ENCODE results near the gene ORC3. TPM values are rescaled to one million over a fixed set of nuclear protein-coding genes. Genes with fewer than 3 reads are reported as not detected.

The ORC3 gene
- total RNA-seq, 2 donors from 2014 or later, result 35.2 to 38.3 TPM

DNA sequence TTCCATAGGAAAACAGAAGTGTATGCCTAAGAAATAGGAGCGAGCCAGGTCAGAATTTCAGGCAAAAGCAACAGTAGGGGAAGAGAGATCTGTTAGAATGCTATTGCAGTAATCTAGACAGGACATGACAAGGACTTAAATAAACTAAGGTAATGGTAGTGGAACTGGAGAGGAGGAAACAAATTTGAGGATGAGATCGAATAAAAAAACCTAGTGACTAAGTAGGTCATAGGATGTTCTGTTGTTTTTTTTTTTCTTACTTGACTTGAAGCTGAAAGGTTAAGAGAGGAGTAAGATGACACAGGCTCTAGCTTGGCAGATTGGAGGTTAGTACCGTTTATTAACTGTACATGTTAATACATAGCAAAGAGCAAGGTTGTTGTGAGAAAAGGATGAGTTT is 28.6 kb downstream of the ORC3 start:
- DNase-seq (no peak), ATAC-seq (replicated peaks in 1 of 2) (no peak)
- Mint-ChIP-seq H3K4me3 (no peak overlapping the region), H3K9me3 (no peaks in the 10 kb centered on the region), H3K27me3 (ENCODE audit: low read depth) (no peaks in the 10 kb centered on the region), H3K36me3 (ENCODE audit: insufficient read depth in 2 of 2) (peaks cover 0 to 18% of the 10 kb centered on the region in 2 donors), H3K4me1 (ENCODE audit: low read depth) (peaks cover 5% of the 10 kb centered on the region), H3K27ac (no peak overlapping the region)

DNA sequence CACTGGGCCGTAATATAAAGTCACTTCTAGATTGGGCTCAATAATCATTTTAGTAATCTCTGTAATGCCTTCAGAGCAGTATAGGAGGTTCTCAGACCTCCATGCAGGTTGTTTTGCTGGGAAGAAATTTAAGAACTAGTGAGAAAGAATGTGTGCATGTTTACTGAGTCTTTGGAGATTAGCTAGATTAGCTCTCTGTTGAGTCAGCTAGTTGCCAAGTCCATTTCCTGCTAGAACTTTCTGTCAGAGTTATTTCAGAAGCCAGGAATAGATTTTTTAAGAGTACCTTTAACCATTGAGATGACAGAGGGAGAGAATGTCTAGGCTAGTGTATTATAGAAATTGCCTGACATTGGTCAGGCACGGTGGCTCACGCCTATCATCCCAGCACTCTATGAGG is 33.3 kb downstream of the ORC3 start:
- ATAC-seq (replicated peaks in 1 of 2) (no peak), DNase-seq (no peak)
- Mint-ChIP-seq H3K4me1 (ENCODE audit: low read depth) (peaks cover 5% of the 10 kb centered on the region), H3K9me3 (no peaks in the 10 kb centered on the region), H3K36me3 (ENCODE audit: insufficient read depth in 2 of 2) (peaks cover 0 to 12% of the 10 kb centered on the region in 2 donors), H3K27me3 (ENCODE audit: low read depth) (no peaks in the 10 kb centered on the region), H3K27ac (no peak overlapping the region), H3K4me3 (no peak overlapping the region)

DNA sequence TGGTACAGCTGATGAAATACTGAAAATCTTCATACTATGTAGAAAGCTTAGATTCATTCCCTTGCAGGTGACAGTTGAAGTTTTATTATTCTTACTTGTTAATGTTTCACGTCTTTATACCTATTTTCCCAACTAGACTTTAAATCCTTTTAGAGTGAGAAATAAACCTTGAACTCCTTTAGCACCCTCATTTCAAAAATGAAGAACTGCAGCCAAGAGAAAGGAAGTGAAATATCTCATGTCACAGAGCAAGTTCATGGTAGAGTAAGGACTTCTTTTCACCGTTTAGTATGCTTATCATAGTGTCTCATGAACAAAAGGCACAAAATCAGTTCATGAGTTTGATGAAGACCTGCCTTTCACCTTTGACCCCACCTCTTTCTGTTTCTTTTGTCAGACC is 38.5 kb downstream of the ORC3 start:
- DNase-seq (no peak), ATAC-seq (replicated peaks in 1 of 2) (no peak)
- Mint-ChIP-seq H3K4me3 (no peak overlapping the region), H3K36me3 (ENCODE audit: insufficient read depth in 2 of 2) (peaks cover 0 to 15% of the 10 kb centered on the region in 2 donors), H3K4me1 (ENCODE audit: low read depth) (peaks cover under 1% of the 10 kb centered on the region), H3K27me3 (ENCODE audit: low read depth) (no peaks in the 10 kb centered on the region), H3K27ac (no peak overlapping the region), H3K9me3 (no peaks in the 10 kb centered on the region)

DNA sequence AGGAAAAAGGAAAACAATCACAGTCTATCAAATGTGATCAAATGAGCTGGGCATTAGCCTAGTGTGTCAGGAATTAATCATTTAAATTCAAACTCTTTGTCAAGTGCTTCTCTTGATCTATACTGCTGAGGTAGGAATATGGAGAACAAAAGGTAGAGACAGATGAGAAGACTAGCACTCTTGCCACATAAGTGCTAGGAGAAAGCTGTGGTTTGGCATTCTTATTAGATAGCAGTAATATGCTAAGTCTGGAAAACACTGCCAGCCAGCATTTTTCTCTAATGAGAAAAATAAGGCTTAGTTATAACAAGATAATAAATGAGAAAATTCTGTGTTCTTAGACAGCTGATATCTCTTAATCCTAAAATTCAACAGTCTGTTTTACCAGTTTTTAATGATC is 38.9 kb downstream of the ORC3 start:
- DNase-seq (no peak), ATAC-seq (replicated peaks in 1 of 2) (no peak)
- peaks cover 0 to 15% of the 10 kb centered on the region in 2 donors for H3K36me3 Mint-ChIP-seq (ENCODE audit: insufficient read depth in 2 of 2)
- H3K4me1 Mint-ChIP-seq (ENCODE audit: low read depth), result no peaks in the 10 kb centered on the region
- H3K27ac Mint-ChIP-seq, result no peak overlapping the region
- no peaks in the 10 kb centered on the region for H3K27me3 Mint-ChIP-seq (ENCODE audit: low read depth)
- H3K4me3 Mint-ChIP-seq, result no peak overlapping the region
- no peaks in the 10 kb centered on the region for H3K9me3 Mint-ChIP-seq

DNA sequence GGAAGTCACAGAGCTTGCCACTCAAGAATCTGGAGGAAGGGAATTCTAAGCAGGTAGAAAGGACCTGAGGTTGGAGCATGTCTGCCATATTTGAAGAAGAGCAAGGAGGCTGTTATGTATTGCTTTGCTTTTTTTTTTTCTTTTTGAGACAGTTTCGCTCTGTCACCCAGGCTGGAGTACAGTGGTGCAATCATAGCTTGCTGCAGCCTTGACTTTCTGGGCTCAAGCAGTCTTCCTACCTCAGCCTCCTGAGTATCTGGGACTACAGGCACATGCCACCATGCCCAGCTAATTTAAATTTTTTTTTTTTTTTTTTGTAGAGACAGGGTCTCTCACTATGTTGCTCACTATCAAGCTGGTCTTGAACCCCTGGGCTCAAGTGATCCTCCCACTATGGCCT is 40.8 kb downstream of the ORC3 start:
- H3K9me3 Mint-ChIP-seq, result no peaks in the 10 kb centered on the region
- H3K27me3 Mint-ChIP-seq (ENCODE audit: low read depth), result no peaks in the 10 kb centered on the region
- ATAC-seq (replicated peaks in 1 of 2), result no peak
- no peak for DNase-seq
- peaks cover 3 to 9% of the 10 kb centered on the region in 2 donors for H3K36me3 Mint-ChIP-seq (ENCODE audit: insufficient read depth in 2 of 2)
- H3K27ac Mint-ChIP-seq, result no peak overlapping the region
- H3K4me1 Mint-ChIP-seq (ENCODE audit: low read depth), result no peaks in the 10 kb centered on the region
- H3K4me3 Mint-ChIP-seq, result no peak overlapping the region

DNA sequence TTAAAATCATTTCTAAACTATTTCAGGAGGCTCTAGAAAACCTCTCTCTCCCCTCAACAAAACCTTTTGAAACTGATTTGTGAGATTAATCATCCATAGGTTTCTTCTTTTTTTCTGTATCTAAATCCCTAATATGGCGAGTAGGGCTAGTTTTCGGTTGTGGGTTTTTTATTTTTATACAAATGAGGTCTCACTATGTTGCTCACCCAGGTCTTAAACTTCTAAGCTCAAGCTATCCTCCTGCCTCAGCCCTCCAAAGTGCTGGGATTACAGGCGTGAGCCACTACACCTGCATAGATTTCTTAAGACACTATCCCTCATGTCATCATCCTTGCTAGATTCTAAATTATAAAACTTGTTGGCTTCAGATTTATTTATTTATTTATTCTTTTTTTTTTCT is 43.9 kb downstream of the ORC3 start:
- ATAC-seq (replicated peaks in 1 of 2) (no peak), DNase-seq (no peak)
- Mint-ChIP-seq H3K27ac (no peak overlapping the region), H3K9me3 (no peaks in the 10 kb centered on the region), H3K36me3 (ENCODE audit: insufficient read depth in 2 of 2) (peaks cover 6 to 15% of the 10 kb centered on the region in 2 donors), H3K27me3 (ENCODE audit: low read depth) (no peaks in the 10 kb centered on the region), H3K4me1 (ENCODE audit: low read depth) (no peaks in the 10 kb centered on the region), H3K4me3 (no peak overlapping the region)

DNA sequence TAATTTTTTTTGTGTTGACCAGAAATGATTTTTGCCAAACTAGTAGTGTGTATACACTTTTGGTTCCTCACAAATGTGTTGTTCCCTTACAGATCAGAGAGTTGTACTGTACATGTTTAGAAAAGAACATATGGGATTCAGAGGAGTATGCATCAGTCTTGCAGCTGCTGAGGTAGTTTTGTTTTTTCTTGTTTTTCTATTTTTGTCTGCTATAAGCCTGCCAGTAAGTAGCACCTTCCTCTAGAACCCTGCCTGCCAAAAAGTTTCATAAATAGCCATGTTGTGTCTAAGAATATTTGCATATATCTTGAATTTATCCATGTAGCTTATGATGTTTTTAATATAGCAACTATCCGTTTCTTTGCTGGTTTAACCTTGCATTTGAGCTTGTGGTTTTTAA is 46.4 kb downstream of the ORC3 start:
- Mint-ChIP-seq H3K27me3 (ENCODE audit: low read depth) (no peaks in the 10 kb centered on the region), H3K9me3 (no peaks in the 10 kb centered on the region), H3K4me3 (no peak overlapping the region), H3K36me3 (ENCODE audit: insufficient read depth in 2 of 2) (peaks cover 6 to 12% of the 10 kb centered on the region in 2 donors), H3K27ac (no peak overlapping the region), H3K4me1 (ENCODE audit: low read depth) (no peaks in the 10 kb centered on the region)
- ATAC-seq (replicated peaks in 1 of 2) (no peak), DNase-seq (no peak)

DNA sequence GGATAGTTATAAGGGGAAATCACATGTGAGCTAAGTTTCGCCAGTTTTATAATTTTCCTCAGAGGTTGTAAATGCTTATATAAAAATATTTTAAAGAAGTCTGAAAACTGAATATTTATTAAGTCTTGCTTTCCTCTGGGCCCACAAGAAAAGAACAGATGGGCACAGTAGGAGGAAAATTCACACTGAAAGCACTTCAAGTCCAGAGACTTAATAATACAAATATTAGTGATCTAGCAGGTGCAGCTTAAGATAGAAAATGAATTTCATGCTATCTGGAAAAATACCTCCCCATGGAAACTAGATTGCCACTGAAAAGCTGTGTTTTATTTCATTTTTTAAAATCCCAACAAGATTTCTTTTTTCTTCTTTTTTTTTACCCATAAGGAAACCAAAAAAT is 47.2 kb downstream of the ORC3 start:
- no peak overlapping the region for H3K4me3 Mint-ChIP-seq
- H3K36me3 Mint-ChIP-seq (ENCODE audit: insufficient read depth in 2 of 2), result peaks cover 6 to 12% of the 10 kb centered on the region in 2 donors
- H3K4me1 Mint-ChIP-seq (ENCODE audit: low read depth), result no peaks in the 10 kb centered on the region
- no peaks in the 10 kb centered on the region for H3K27me3 Mint-ChIP-seq (ENCODE audit: low read depth)
- H3K27ac Mint-ChIP-seq, result no peak overlapping the region
- DNase-seq, result no peak
- no peaks in the 10 kb centered on the region for H3K9me3 Mint-ChIP-seq
- ATAC-seq (replicated peaks in 1 of 2), result no peak

DNA sequence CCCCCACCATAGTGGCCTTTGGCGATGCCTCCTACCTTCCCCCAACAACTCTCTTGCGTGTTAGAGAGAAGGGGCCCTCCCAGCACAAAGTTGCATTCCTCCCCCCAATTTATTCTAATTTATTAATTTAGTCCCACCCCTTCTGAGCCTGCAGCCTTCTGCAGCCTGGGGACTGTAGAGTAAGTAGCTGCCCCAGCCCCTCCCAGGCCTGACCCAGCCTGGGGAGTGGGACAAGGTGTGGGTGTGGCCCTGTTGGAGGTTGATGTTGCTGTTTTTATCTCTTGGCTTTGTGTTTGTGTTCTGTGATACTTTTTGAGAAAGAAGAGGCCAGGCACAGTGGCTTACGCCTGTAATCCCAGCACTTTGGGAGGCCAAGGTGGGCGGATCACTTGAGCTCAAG is 49.4 kb downstream of the ORC3 start:
- Mint-ChIP-seq H3K36me3 (ENCODE audit: insufficient read depth in 2 of 2) (peaks cover 6 to 12% of the 10 kb centered on the region in 2 donors), H3K4me3 (no peak overlapping the region), H3K27ac (no peak overlapping the region), H3K4me1 (ENCODE audit: low read depth) (peaks cover 1% of the 10 kb centered on the region), H3K27me3 (ENCODE audit: low read depth) (no peaks in the 10 kb centered on the region), H3K9me3 (no peaks in the 10 kb centered on the region)
- DNase-seq (no peak), ATAC-seq (replicated peaks in 1 of 2) (no peak)

DNA sequence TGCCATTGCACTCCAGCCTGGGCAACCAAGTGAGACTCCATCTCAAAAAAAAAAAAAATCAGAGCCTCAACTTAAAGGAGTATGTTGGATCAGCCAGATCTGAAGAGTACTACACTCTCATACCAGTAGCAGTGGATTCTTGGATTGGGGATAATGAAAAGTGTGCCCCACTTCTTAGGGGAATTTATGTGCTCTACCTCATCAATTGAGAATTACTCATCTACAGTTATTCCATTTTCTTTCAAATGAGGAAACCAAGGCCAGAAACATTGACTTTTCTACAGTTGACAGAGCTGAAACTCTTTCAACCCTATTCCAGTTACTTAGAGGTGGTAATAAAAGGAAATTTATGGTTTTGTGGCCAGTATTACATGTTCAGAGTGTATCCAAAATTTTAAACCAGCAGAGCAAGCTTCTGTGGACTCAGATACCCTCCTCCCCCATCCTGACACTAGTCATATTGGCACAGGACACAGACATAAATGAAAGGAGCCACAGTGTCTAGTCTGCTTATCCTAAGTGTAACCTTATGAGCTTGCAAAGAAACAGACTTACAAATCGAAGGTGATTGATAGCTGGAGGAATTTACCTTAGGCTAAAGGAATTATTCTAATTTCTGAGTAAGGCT is 51.2 kb downstream of the ORC3 start:
- Mint-ChIP-seq H3K9me3 (no peaks in the 10 kb centered on the region), H3K27ac (no peak overlapping the region)
- peak; percentile 71 to 83 for ATAC-seq (replicated peaks in 1 of 2)

DNA sequence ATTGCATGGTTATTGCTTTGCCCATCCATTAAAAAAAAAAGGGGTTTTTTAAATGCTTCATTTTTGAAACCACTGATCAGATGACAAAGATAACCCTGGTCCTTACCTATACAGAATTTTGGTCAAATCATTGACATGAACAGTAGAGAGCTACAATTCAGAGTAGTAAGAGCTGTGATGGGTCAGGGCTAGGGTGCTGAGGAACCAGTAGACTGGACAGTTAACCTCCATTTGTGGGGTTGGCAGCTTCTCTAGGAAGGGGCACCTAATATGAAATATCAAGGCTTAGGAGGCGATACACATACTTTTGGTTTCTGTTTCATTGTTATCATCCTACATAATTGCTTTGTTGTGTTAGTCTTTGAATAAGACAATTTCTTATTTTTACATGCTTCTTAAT is 55.1 kb downstream of the ORC3 start:
- peaks cover 14% of the 10 kb centered on the region for H3K4me1 Mint-ChIP-seq (ENCODE audit: low read depth)
- DNase-seq (no peak), ATAC-seq (replicated peaks in 1 of 2) (peak; percentile 39 to 41)
- H3K36me3 Mint-ChIP-seq (ENCODE audit: insufficient read depth in 2 of 2), result peaks cover 0 to 6% of the 10 kb centered on the region in 2 donors
- H3K27me3 Mint-ChIP-seq (ENCODE audit: low read depth), result no peaks in the 10 kb centered on the region
- H3K4me3 Mint-ChIP-seq, result peak overlapping the region; percentile 64 to 74
- no peaks in the 10 kb centered on the region for H3K9me3 Mint-ChIP-seq
- peak overlapping the region; percentile 61 for H3K27ac Mint-ChIP-seq

More for the DNA sequence above, 51.2 kb downstream of the ORC3 start:
- DNase-seq, result no peak
- Mint-ChIP-seq H3K4me1 (ENCODE audit: low read depth) (peaks cover 14% of the 10 kb centered on the region), H3K4me3 (no peak overlapping the region), H3K36me3 (ENCODE audit: insufficient read depth in 2 of 2) (peaks cover 3 to 12% of the 10 kb centered on the region in 2 donors), H3K27me3 (ENCODE audit: low read depth) (no peaks in the 10 kb centered on the region)

DNA sequence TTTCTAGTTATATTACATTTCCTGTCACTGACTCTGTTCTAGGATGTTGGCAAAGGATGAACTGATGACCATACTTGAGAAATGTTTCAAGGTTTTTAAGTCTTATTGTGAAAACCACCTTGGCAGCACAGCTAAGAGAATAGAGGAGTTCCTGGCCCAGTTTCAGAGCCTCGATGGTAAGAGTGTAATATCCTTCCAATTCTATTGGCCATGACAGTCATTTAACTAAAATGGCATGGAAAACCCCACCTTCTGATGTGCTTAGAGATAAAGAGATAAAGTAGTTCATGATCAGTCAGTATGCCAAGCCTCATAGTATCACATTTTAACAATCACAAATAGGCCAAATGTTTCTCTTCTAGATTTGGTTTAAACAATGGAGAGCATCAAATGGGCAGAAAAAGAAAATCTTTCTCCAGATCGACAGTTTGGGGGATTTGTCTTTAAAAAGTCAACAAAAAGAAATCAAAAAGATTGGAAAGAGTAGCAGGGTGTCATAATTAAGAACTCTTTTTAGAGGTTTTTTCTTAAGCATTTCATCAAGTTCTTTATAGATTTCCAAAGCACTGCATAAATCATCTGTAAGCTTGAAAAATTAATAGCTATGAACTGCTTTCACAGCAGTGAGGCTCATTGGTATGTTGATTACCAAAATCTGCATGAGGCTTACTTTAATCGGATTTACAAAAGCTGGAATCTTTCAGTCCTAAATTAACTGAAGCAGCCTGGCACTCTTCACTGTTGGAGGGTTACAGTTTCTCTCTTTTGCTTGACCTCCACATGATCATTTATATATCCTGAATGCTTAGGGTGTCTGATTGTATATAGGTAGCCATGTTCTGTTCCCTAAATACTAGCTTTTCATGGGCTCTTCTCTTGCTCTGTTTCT is 63.4 kb downstream of the ORC3 start:
- Mint-ChIP-seq H3K36me3 (ENCODE audit: insufficient read depth in 2 of 2) (peaks cover 0 to 19% of the 10 kb centered on the region in 2 donors), H3K27me3 (ENCODE audit: low read depth) (no peaks in the 10 kb centered on the region), H3K4me3 (peak overlapping the region; percentile 23 to 74), H3K27ac (peak overlapping the region; percentile 87), H3K9me3 (no peaks in the 10 kb centered on the region), H3K4me1 (ENCODE audit: low read depth) (peaks cover 38% of the 10 kb centered on the region)
- peak; percentile 98 to 99 for ATAC-seq (replicated peaks in 1 of 2)
- peak; percentile 20 to 44 for DNase-seq

DNA sequence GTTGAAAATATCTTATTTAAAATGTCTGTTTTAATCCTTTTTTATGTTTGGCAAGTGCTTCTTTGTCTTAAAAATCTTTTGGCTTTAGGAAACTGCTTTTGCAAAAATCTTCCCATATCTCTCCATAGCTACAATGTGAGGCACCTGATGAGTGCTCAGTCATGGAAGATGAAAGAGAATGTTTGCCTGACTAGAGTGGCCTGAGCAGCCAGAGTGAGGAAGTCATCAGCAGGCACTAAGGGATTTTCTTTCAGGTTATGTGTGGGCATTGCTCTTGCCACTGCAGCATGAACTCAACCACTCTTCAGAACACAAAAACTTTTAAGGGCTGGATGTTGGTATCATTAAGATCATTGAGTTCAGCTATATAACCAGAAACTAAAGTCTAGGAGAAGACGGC is 64.2 kb downstream of the ORC3 start:
- Mint-ChIP-seq H3K27ac (peak overlapping the region; percentile 50), H3K4me1 (ENCODE audit: low read depth) (peaks cover 38% of the 10 kb centered on the region), H3K36me3 (ENCODE audit: insufficient read depth in 2 of 2) (peaks cover 1 to 21% of the 10 kb centered on the region in 2 donors), H3K9me3 (no peaks in the 10 kb centered on the region), H3K27me3 (ENCODE audit: low read depth) (no peaks in the 10 kb centered on the region), H3K4me3 (peak overlapping the region in 1 of 2 donors; percentile 47)
- DNase-seq, result no peak
- ATAC-seq (replicated peaks in 1 of 2), result no peak

Measured in activated T-cell treated with anti-CD3 and anti-CD28 coated beads, Interleukin-2, amount 50 U/mL, for 72 hours (primary cell).